Measurements from ENCODE around the gene NCOA4. TPM values are rescaled to one million over a fixed set of nuclear protein-coding genes. Genes with fewer than 3 reads are reported as not detected.
"Not testable (repeated sequence)": the region's sequence is repeated elsewhere in the genome, so short reads cannot be mapped to it uniquely, and the experiment has no call there.

Gene NCOA4
- polyA plus RNA-seq, 1 experiment, result 108 TPM

DNA sequence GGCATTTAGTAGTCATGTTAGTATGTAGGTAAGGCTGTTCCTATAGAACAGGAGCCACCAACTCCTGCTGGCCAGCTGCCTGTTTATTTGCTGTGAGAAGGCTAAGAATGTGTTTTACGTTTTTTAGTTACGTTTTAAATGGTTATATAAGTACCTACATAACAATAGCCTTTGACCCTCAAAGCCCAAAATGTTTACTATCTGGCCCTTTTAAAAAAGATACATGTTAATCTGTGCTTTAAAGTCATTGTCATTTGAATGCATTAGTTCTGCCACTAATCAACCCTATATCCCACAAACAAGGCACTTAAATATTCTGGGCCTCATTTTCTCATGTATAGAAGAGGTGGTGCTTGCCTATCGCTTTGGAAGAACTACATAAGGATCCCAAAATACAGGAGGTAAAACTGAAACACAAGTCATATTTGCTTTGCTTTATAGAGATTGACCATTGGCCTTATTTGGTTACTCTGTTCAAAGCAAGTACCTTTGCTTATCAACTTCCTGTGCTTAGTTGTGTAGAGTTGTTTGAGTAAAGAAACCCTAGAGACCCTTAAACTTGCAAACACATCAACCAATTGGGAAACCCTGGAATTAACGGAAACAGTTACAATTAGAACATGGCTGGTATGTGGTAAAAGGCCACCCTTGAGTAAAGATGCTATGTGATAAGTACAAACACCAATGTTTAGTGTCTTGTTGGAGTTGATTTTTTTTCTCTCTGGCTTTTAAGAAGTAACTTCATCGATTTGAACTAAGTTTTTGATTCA is 32.2 kb downstream of the NCOA4 start:
- peaks cover 5% of the 10 kb centered on the region for H3K36me3 ChIP-seq (ENCODE audit: control insufficient read depth, insufficient read depth, low read length)
- DNase-seq (ENCODE audit: low read depth), result no peak
- no peak overlapping the region for H3K4me3 ChIP-seq (ENCODE audit: low read depth, low read length)
- TF ChIP-seq, protein P1, sequence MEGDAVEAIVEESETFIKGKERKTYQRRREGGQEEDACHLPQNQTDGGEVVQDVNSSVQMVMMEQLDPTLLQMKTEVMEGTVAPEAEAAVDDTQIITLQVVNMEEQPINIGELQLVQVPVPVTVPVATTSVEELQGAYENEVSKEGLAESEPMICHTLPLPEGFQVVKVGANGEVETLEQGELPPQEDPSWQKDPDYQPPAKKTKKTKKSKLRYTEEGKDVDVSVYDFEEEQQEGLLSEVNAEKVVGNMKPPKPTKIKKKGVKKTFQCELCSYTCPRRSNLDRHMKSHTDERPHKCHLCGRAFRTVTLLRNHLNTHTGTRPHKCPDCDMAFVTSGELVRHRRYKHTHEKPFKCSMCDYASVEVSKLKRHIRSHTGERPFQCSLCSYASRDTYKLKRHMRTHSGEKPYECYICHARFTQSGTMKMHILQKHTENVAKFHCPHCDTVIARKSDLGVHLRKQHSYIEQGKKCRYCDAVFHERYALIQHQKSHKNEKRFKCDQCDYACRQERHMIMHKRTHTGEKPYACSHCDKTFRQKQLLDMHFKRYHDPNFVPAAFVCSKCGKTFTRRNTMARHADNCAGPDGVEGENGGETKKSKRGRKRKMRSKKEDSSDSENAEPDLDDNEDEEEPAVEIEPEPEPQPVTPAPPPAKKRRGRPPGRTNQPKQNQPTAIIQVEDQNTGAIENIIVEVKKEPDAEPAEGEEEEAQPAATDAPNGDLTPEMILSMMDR (IDR thresholded peaks at IDR 0.05; ENCODE audit: insufficient read depth, low read depth, low read length), result no peak
- ChIA-PET POLR2A (no interaction called here), CTCF (no interaction called here)
- no peaks in the 10 kb centered on the region for H3K27me3 ChIP-seq (ENCODE audit: control insufficient read depth, insufficient read depth, low read length)

DNA sequence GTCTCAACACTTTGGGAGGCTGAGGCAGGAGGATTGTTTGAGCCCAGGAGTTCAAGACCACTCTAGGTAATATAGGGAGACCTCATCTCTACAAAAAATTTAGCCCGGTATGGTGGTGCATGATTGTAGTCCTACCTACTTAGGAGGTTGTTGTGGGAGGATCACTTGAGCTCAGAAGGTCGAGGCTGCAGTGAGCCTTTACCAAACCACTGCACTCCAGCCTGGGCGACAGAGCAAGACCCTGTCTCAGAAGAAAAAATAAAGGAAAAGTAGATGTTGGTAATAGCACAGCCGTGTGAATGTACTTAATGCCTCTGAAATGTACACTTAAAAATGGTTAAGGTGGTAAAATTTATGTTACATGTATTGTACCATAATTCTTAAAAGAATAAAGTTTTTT is 32.9 kb downstream of the NCOA4 start:
- CTCF ChIA-PET, result no interaction called here

DNA sequence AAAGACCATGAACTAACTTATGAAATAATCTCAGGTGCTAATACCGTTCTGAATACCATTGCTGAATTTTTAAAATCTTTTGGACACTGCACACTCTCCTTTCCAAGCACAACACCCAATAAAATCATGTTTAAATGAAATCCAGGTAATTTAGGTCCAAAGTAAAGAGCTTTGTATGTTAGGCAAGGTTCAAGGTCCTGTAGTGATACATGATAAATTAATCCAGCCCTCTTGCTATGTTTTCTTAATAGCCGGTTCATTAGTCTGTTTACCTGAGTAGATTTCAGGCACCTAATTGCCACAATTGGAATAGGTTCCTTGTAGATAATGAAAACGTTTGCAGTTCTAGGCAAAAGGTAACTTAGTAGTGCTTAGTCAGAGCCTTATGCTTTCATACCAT is 44.8 kb downstream of the NCOA4 start:
- POLR2A ChIA-PET; CTCF ChIA-PET; H3K27me3 ChIP-seq (ENCODE audit: control insufficient read depth, insufficient read depth, low read length); DNase-seq (ENCODE audit: low read depth); H3K36me3 ChIP-seq (ENCODE audit: control insufficient read depth, insufficient read depth, low read length); H3K4me3 ChIP-seq (ENCODE audit: low read depth, low read length): not testable (repeated sequence)

More for the DNA sequence above, 32.9 kb downstream of the NCOA4 start:
- H3K27me3 ChIP-seq (ENCODE audit: control insufficient read depth, insufficient read depth, low read length), result no peaks in the 10 kb centered on the region
- POLR2A ChIA-PET, result no interaction called here
- no peak overlapping the region for H3K4me3 ChIP-seq (ENCODE audit: low read depth, low read length)
- DNase-seq (ENCODE audit: low read depth), result no peak
- peaks cover 2% of the 10 kb centered on the region for H3K36me3 ChIP-seq (ENCODE audit: control insufficient read depth, insufficient read depth, low read length)
- TF ChIP-seq, protein P1 (IDR thresholded peaks at IDR 0.05; ENCODE audit: insufficient read depth, low read depth, low read length), result no peak

DNA sequence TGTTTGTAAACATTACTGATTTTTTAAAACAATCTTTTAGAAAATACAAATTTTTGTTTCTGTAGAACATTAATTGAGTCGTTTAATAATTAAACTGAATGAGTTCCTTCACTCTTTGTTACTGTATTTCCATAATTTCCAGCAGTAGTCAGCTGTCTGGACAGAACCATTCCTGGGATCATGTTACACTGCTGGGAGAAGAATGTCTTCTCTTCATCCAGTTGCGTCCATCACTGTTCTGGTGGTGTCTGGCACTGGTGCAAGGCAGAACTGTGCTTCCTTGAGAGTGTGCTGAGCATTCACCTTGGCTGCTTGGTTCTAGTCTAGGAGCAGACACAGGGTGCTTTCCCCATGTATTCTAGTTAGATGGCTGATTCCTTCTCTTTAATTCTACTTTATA is 46.0 kb downstream of the NCOA4 start:
- H3K27me3 ChIP-seq (ENCODE audit: control insufficient read depth, insufficient read depth, low read length); H3K36me3 ChIP-seq (ENCODE audit: control insufficient read depth, insufficient read depth, low read length); DNase-seq (ENCODE audit: low read depth); POLR2A ChIA-PET; H3K4me3 ChIP-seq (ENCODE audit: low read depth, low read length); CTCF ChIA-PET: not testable (repeated sequence)

DNA sequence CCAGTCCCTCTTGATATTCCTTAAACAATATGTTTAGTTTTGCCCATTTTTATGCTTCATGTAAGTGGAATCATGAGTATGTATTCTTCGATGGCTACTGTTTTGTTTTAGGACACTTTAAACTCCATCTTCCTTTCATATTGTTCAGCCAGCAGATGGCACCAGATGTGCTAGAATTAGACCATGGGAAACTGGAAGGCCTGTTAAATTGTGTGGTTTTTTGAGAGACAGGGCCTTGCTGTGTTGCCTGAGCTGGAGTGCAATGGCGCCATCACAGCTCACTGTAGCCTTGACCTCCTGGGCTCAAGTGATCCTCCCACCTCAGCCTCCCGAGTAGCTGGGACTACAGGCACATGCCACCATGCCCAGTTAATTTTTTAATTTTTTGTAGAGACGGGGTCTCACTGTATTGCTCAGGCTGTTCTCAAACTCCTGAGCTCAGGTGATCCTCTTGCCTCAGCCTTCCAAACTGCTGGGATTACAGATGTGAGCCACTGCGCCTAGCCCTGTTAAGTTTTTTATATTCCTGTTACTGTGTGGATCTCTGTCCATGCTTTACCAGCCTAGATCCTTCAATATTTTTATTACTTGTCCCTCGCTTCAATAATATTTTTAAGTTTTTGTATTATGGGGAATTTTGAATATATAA is 46.8 kb downstream of the NCOA4 start:
- H3K36me3 ChIP-seq (ENCODE audit: control insufficient read depth, insufficient read depth, low read length); H3K4me3 ChIP-seq (ENCODE audit: low read depth, low read length); H3K27me3 ChIP-seq (ENCODE audit: control insufficient read depth, insufficient read depth, low read length); DNase-seq (ENCODE audit: low read depth); POLR2A ChIA-PET: not testable (repeated sequence)
- CTCF ChIA-PET, result interaction anchor here (2.1 kb wide), 1 partner anchor 46 kb away, joined by 5 read pairs; no protein-coding TSS in a partner anchor
- TF ChIP-seq, protein P1 (IDR thresholded peaks at IDR 0.05; ENCODE audit: insufficient read depth, low read depth, low read length), result peak; percentile 39

DNA sequence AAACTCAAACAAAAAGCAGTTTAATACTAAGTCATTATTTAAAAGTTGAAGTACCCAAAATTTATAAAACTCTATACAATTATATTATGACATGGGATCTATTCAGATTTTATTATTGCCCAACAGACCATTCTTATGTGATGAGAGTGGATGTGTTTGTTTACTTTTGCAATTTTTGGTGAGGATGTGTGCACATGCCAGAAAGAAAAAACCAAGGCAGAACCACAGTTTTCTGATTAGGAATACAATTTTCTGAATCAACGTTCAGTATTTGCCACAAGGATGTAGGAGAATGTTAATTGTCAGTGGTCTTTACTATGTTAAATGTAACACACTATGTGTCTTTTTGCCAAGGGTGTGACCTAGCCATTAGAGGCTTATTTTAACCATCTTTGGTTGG is 49.1 kb downstream of the NCOA4 start:
- POLR2A ChIA-PET; H3K27me3 ChIP-seq (ENCODE audit: control insufficient read depth, insufficient read depth, low read length); CTCF ChIA-PET; DNase-seq (ENCODE audit: low read depth); H3K4me3 ChIP-seq (ENCODE audit: low read depth, low read length); H3K36me3 ChIP-seq (ENCODE audit: control insufficient read depth, insufficient read depth, low read length): not testable (repeated sequence)

DNA sequence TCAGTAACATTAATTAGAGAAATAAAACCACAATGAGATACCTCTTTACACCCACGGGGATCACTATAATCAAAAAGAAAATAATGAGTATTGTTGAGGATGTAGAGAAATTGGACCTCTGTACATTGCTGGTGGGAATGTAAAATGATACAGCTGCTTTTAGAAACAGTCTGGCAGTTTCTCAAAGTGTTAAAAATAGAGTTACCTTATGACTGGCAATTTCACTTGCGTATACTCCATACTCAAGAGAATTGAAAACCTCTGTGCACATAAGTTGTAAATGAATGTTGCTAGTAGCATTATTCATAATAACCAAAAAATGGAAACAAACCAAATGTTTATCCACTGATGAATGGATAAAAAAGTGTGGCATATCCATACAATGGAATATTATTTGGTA is 51.9 kb downstream of the NCOA4 start:
- H3K36me3 ChIP-seq (ENCODE audit: control insufficient read depth, insufficient read depth, low read length); CTCF ChIA-PET; H3K4me3 ChIP-seq (ENCODE audit: low read depth, low read length); DNase-seq (ENCODE audit: low read depth); POLR2A ChIA-PET; H3K27me3 ChIP-seq (ENCODE audit: control insufficient read depth, insufficient read depth, low read length): not testable (repeated sequence)

DNA sequence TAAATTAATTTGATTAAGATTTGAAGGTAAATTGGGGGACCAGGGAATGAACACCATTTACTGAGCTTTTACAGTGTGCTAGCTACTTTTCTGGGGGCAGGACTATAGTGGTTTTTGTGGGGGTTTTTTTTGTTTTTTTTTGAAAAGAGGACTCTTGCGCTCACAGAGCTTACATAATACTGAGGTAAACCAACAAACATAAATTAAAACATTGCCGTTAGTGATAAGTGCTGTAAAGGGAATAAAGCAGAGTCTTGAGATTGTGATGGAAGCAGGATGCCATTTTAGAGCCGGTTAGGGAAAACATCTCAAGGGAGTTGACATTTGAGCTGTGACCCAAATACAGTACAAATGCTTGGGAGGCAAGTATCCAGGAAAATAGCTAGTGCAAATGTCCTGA is 56.4 kb downstream of the NCOA4 start:
- H3K4me3 ChIP-seq (ENCODE audit: low read depth, low read length); H3K27me3 ChIP-seq (ENCODE audit: control insufficient read depth, insufficient read depth, low read length); DNase-seq (ENCODE audit: low read depth); H3K36me3 ChIP-seq (ENCODE audit: control insufficient read depth, insufficient read depth, low read length); CTCF ChIA-PET: not testable (repeated sequence)
- POLR2A ChIA-PET, result interaction anchor here (0.7 kb wide), 1 partner anchor 107 kb away, joined by 6 read pairs; no protein-coding TSS in a partner anchor

DNA sequence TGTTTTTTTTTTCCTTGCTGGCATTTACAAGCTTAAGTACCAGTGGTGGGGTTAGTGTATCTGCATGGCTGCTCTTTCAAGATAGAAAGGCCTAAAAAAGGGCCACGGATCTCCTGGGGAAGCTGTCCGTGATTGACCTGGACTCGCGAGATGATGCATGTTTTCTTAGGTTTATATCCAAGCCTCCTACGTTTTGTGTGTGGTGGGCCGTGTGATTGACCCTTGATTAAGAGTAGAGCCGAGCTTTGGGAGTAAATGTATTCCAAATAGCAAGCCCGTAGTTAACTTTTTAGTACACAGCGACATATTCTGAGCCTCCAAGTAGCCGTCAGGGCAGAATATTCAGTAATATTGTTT is 57.6 kb downstream of the NCOA4 start:
- H3K4me3 ChIP-seq (ENCODE audit: low read depth, low read length), result peak overlapping the region; percentile 71
- CTCF ChIA-PET; H3K36me3 ChIP-seq (ENCODE audit: control insufficient read depth, insufficient read depth, low read length); H3K27me3 ChIP-seq (ENCODE audit: control insufficient read depth, insufficient read depth, low read length); POLR2A ChIA-PET; DNase-seq (ENCODE audit: low read depth): not testable (repeated sequence)

DNA sequence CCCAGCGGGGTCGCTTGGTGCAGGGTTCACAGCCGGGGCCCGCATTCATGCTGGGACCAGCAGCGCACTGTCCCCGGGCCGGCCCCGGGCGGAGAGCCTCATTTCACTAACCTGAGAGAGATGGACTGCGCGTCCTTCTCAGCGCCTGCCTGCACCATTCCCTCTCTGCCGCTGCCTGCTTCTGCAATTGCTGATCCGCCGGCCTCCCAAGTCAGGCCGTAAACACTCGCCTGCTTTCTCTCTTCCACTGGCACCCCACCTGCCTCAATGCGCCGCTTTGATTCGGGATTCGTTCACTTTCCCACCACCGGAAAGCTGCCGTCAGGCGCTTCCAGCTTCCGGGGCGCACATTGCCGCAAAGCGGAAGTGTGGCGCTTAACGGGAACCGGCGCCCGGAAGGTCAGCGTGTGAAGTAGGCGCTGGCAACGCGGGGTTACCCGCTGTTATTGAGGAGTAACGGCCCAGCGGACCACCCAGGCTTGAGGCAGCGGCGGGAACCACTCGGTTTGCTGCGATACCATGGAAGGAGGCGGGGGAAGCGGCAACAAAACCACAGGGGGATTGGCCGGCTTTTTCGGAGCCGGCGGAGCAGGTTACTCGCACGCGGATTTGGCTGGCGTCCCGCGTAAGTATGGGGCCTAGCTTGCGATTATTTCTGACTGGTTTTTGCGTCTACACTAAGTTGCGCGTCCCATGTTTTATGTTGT is 58.2 kb downstream of the NCOA4 start, which contains the start of gene TIMM23:
Gene TIMM23 (plus strand): TSS at position 384 of the 707 bp plus-strand sequence. CDS start 136 bp downstream, at position 520.
- CTCF ChIA-PET; H3K27me3 ChIP-seq (ENCODE audit: control insufficient read depth, insufficient read depth, low read length); H3K36me3 ChIP-seq (ENCODE audit: control insufficient read depth, insufficient read depth, low read length); POLR2A ChIA-PET; DNase-seq (ENCODE audit: low read depth): not testable (repeated sequence)
- peak within 1 kb of the TSS; percentile 71 for H3K4me3 ChIP-seq (ENCODE audit: low read depth, low read length)

Measured in BJ (cell line).